Measurements from ENCODE around the gene ENO3.
A peak's percentile ranks its signal among the peaks of the same experiment; 100 is the strongest.
"Not testable (repeated sequence)": the region's sequence is repeated elsewhere in the genome, so short reads cannot be mapped to it uniquely, and the experiment has no call there.

The ENO3 gene

GRCh38 chr17:4950746-4951204, at the start of gene ENO3:
Gene ENO3 (plus strand): TSS chr17:4951119. CDS start chr17:4951830, 711 bp downstream.
- no peak for DNase-seq (ENCODE audit: low spot score)

GRCh38 chr17:4901648-4902344, 49.1 kb upstream of the ENO3 start:
- no peak for DNase-seq (ENCODE audit: low spot score)

- DNase-seq (ENCODE audit: low spot score) = no peak
Observed at GRCh38 chr17:4902540-4902939, 48.4 kb upstream of the ENO3 start.

- peak; percentile 54 for DNase-seq (ENCODE audit: low spot score)
Observed at GRCh38 chr17:4903051-4903818, 47.7 kb upstream of the ENO3 start, which contains the start of gene CHRNE. Gene CHRNE (minus strand): TSS chr17:4903098. CDS start chr17:4903063, 35 bp downstream.

GRCh38 chr17:4906642-4907041, 44.3 kb upstream of the ENO3 start:
- not testable (repeated sequence) for DNase-seq (ENCODE audit: low spot score)

GRCh38 chr17:4908301-4908700, 42.6 kb upstream of the ENO3 start:
- no peak for DNase-seq (ENCODE audit: low spot score)

GRCh38 chr17:4908711-4909496, 42.0 kb upstream of the ENO3 start:
- DNase-seq (ENCODE audit: low spot score) = peak; percentile 66

GRCh38 chr17:4913994-4914393, 36.9 kb upstream of the ENO3 start:
- DNase-seq (ENCODE audit: low spot score) = no peak

- not testable (repeated sequence) for DNase-seq (ENCODE audit: low spot score)
Observed at GRCh38 chr17:4914551-4914950, 36.4 kb upstream of the ENO3 start.

GRCh38 chr17:4919511-4920047, 31.3 kb upstream of the ENO3 start:
- no peak for DNase-seq (ENCODE audit: low spot score)

- no peak for DNase-seq (ENCODE audit: low spot score)
Observed at GRCh38 chr17:4920351-4921048, 30.4 kb upstream of the ENO3 start.

- DNase-seq (ENCODE audit: low spot score) = no peak
Observed at GRCh38 chr17:4921320-4921719, 29.6 kb upstream of the ENO3 start.

GRCh38 chr17:4926577-4927335, 24.2 kb upstream of the ENO3 start:
- DNase-seq (ENCODE audit: low spot score) = not testable (repeated sequence)

GRCh38 chr17:4928881-4929280, 22.0 kb upstream of the ENO3 start:
- DNase-seq (ENCODE audit: low spot score) = no peak

GRCh38 chr17:4931963-4932362, 19.0 kb upstream of the ENO3 start, which contains the start of gene GP1BA:
Gene GP1BA (plus strand): TSS chr17:4932277. CDS start chr17:4932605, 328 bp downstream.
- no peak for DNase-seq (ENCODE audit: low spot score)

GRCh38 chr17:4932756-4933155, 18.2 kb upstream of the ENO3 start:
- DNase-seq (ENCODE audit: low spot score) = no peak

- DNase-seq (ENCODE audit: low spot score) = no peak
Observed at GRCh38 chr17:4933646-4934045, 17.3 kb upstream of the ENO3 start.

GRCh38 chr17:4934173-4934979, 16.5 kb upstream of the ENO3 start:
- no peak for DNase-seq (ENCODE audit: low spot score)

- no peak for DNase-seq (ENCODE audit: low spot score)
Observed at GRCh38 chr17:4935650-4936049, 15.3 kb upstream of the ENO3 start.

GRCh38 chr17:4936436-4936835, 14.5 kb upstream of the ENO3 start:
- peak; percentile 0 for DNase-seq (ENCODE audit: low spot score)

Measured in germinal center (tissue), 1 donor.